ENCODE data around the gene EARS2. TPM values are rescaled to one million over a fixed set of nuclear protein-coding genes. Genes with fewer than 3 reads are reported as not detected.
"Not testable (repeated sequence)": the region's sequence is repeated elsewhere in the genome, so short reads cannot be mapped to it uniquely, and the experiment has no call there.

The EARS2 gene
- total RNA-seq, 2 experiments from 2014 or later: 25.2 to 30.4 TPM

GRCh38 chr16:23496821-23497542, 60.2 kb downstream of the EARS2 start:
- Mint-ChIP-seq H3K4me1 (peaks cover 11% of the 10 kb centered on the region), H3K27me3 (no peaks in the 10 kb centered on the region), H3K9me3 (no peaks in the 10 kb centered on the region), H3K36me3 (peaks cover 6% of the 10 kb centered on the region), H3K27ac (peak overlapping the region; percentile 32), H3K4me3 (no peak overlapping the region)
- DNase-seq: no peak

GRCh38 chr16:23495671-23496070, 61.5 kb downstream of the EARS2 start:
- DNase-seq: no peak
- Mint-ChIP-seq H3K36me3 (peaks cover 9% of the 10 kb centered on the region), H3K4me1 (peaks cover 9% of the 10 kb centered on the region), H3K9me3 (no peaks in the 10 kb centered on the region), H3K27ac (no peak overlapping the region), H3K27me3 (no peaks in the 10 kb centered on the region), H3K4me3 (no peak overlapping the region)

- Mint-ChIP-seq H3K27ac (no peak overlapping the region), H3K36me3 (peaks cover 14% of the 10 kb centered on the region), H3K27me3 (no peaks in the 10 kb centered on the region), H3K4me1 (peaks cover 8% of the 10 kb centered on the region), H3K4me3 (no peak overlapping the region), H3K9me3 (no peaks in the 10 kb centered on the region)
- DNase-seq: no peak
Observed at GRCh38 chr16:23494188-23494587, 63.0 kb downstream of the EARS2 start.

- Mint-ChIP-seq H3K27ac (no peak overlapping the region), H3K9me3 (no peaks in the 10 kb centered on the region), H3K4me1 (no peaks in the 10 kb centered on the region), H3K27me3 (no peaks in the 10 kb centered on the region), H3K4me3 (no peak overlapping the region), H3K36me3 (peaks cover 11% of the 10 kb centered on the region)
- no peak for DNase-seq
Observed at GRCh38 chr16:23491490-23492391, 65.4 kb downstream of the EARS2 start.

GRCh38 chr16:23486480-23486879, 70.7 kb downstream of the EARS2 start:
- no peaks in the 10 kb centered on the region for H3K9me3 Mint-ChIP-seq
- no peaks in the 10 kb centered on the region for H3K27me3 Mint-ChIP-seq
- H3K4me1 Mint-ChIP-seq: no peaks in the 10 kb centered on the region
- H3K4me3 Mint-ChIP-seq: no peak overlapping the region
- no peak for DNase-seq
- no peak overlapping the region for H3K27ac Mint-ChIP-seq
- H3K36me3 Mint-ChIP-seq: peaks cover 19% of the 10 kb centered on the region

- Mint-ChIP-seq H3K27ac (no peak overlapping the region), H3K4me3 (no peak overlapping the region), H3K27me3 (no peaks in the 10 kb centered on the region), H3K9me3 (no peaks in the 10 kb centered on the region), H3K4me1 (no peaks in the 10 kb centered on the region), H3K36me3 (peaks cover 17% of the 10 kb centered on the region)
- DNase-seq: no peak
Observed at GRCh38 chr16:23485841-23486240, 71.3 kb downstream of the EARS2 start.

- Mint-ChIP-seq H3K4me1 (no peaks in the 10 kb centered on the region), H3K27ac (no peak overlapping the region), H3K9me3 (no peaks in the 10 kb centered on the region), H3K4me3 (no peak overlapping the region), H3K27me3 (no peaks in the 10 kb centered on the region), H3K36me3 (peaks cover 16% of the 10 kb centered on the region)
- DNase-seq: no peak
Observed at GRCh38 chr16:23485257-23485614, 71.9 kb downstream of the EARS2 start.

GRCh38 chr16:23484510-23485256, 72.5 kb downstream of the EARS2 start:
- Mint-ChIP-seq H3K9me3 (no peaks in the 10 kb centered on the region), H3K4me1 (no peaks in the 10 kb centered on the region), H3K27me3 (no peaks in the 10 kb centered on the region), H3K36me3 (peaks cover 13% of the 10 kb centered on the region), H3K4me3 (no peak overlapping the region), H3K27ac (no peak overlapping the region)
- DNase-seq: no peak

- H3K36me3 Mint-ChIP-seq: peaks cover 17% of the 10 kb centered on the region
- DNase-seq, H3K27ac Mint-ChIP-seq: not testable (repeated sequence)
Observed at GRCh38 chr16:23483492-23483891, 73.7 kb downstream of the EARS2 start.

GRCh38 chr16:23482778-23483177, 74.4 kb downstream of the EARS2 start:
- Mint-ChIP-seq H3K4me3 (no peak overlapping the region), H3K9me3 (no peaks in the 10 kb centered on the region), H3K36me3 (peaks cover 17% of the 10 kb centered on the region), H3K27me3 (no peaks in the 10 kb centered on the region), H3K4me1 (no peaks in the 10 kb centered on the region), H3K27ac (peak overlapping the region; percentile 12)
- DNase-seq: no peak

More at GRCh38 chr16:23483492-23483891, 73.7 kb downstream of the EARS2 start:
- H3K4me1 Mint-ChIP-seq, H3K4me3 Mint-ChIP-seq, H3K27me3 Mint-ChIP-seq, H3K9me3 Mint-ChIP-seq: not testable (repeated sequence)

- Mint-ChIP-seq H3K36me3 (peaks cover 17% of the 10 kb centered on the region), H3K9me3 (no peaks in the 10 kb centered on the region), H3K4me1 (no peaks in the 10 kb centered on the region), H3K4me3 (no peak overlapping the region), H3K27ac (no peak overlapping the region), H3K27me3 (no peaks in the 10 kb centered on the region)
- no peak for DNase-seq
Observed at GRCh38 chr16:23480257-23480656, 76.9 kb downstream of the EARS2 start.

- peaks cover 17% of the 10 kb centered on the region for H3K36me3 Mint-ChIP-seq
- no peaks in the 10 kb centered on the region for H3K4me1 Mint-ChIP-seq
- H3K27ac Mint-ChIP-seq: peak overlapping the region; percentile 22
- H3K9me3 Mint-ChIP-seq: no peaks in the 10 kb centered on the region
- H3K27me3 Mint-ChIP-seq: no peaks in the 10 kb centered on the region
- DNase-seq: no peak
- no peak overlapping the region for H3K4me3 Mint-ChIP-seq
Observed at GRCh38 chr16:23479138-23479537, 78.0 kb downstream of the EARS2 start.

- DNase-seq: no peak
- H3K27me3 Mint-ChIP-seq: no peaks in the 10 kb centered on the region
- no peaks in the 10 kb centered on the region for H3K4me1 Mint-ChIP-seq
- H3K36me3 Mint-ChIP-seq: peaks cover 17% of the 10 kb centered on the region
- H3K9me3 Mint-ChIP-seq: no peaks in the 10 kb centered on the region
- H3K27ac Mint-ChIP-seq: no peak overlapping the region
- H3K4me3 Mint-ChIP-seq: no peak overlapping the region
Observed at GRCh38 chr16:23478566-23478965, 78.6 kb downstream of the EARS2 start.

GRCh38 chr16:23476289-23476688, 80.9 kb downstream of the EARS2 start:
- Mint-ChIP-seq H3K27ac (no peak overlapping the region), H3K4me1 (no peaks in the 10 kb centered on the region), H3K36me3 (peaks cover 14% of the 10 kb centered on the region), H3K27me3 (no peaks in the 10 kb centered on the region), H3K4me3 (no peak overlapping the region), H3K9me3 (no peaks in the 10 kb centered on the region)
- no peak for DNase-seq

Measured in activated naive CD8-positive, alpha-beta T cell treated with anti-CD3 and anti-CD28 coated beads for 36 hours (primary cell).